Endodermal cell (in vitro differentiated cells): ENCODE measurements around the gene ABLIM2. TPM values are rescaled to one million over a fixed set of nuclear protein-coding genes. Genes with fewer than 3 reads are reported as not detected.

Experiments
- DNase-seq: peaks from one replicate; pipeline ENCODE4 v3.0.0-alpha.2; 2017
- H3K27ac ChIP-seq: 2 replicates; pipeline ENCODE4 v1.5.1; 2013; ENCODE audit warnings: mild to moderate bottlenecking, low read depth, low read length, moderate library complexity
- H3K27me3 ChIP-seq: 2 replicates; pipeline ENCODE4 v1.6.1; 2013; ENCODE audit warnings: mild to moderate bottlenecking, low read length, moderate library complexity; ENCODE audit not compliant: insufficient read depth, control insufficient read depth, poor library complexity, severe bottlenecking
- H3K36me3 ChIP-seq: 2 replicates; pipeline ENCODE4 v1.7.0; 2013; ENCODE audit warnings: mild to moderate bottlenecking, low read length, moderate library complexity; ENCODE audit not compliant: control insufficient read depth, insufficient read depth
- H3K4me1 ChIP-seq: one replicate; pipeline ENCODE4 v1.7.0; 2013; ENCODE audit warnings: low read length; ENCODE audit not compliant: control insufficient read depth, insufficient read depth
- H3K4me3 ChIP-seq: 2 replicates; pipeline ENCODE4 v1.5.1; 2013; ENCODE audit warnings: mild to moderate bottlenecking, low read length, moderate library complexity
- H3K9ac ChIP-seq: 2 replicates; pipeline ENCODE4 v1.6.1; 2013; ENCODE audit warnings: mild to moderate bottlenecking, low read length, moderate library complexity; ENCODE audit not compliant: poor library complexity, severe bottlenecking; ENCODE audit errors: extremely low read depth
- H3K9me3 ChIP-seq: 2 replicates; pipeline ENCODE4 v1.6.1; 2013; ENCODE audit warnings: mild to moderate bottlenecking, low read length, moderate library complexity; ENCODE audit not compliant: control insufficient read depth
- H3K27ac Mint-ChIP-seq: 2 replicates; pipeline ENCODE4 v1.8.0; 2020; ENCODE audit warnings: mixed read lengths
- H3K27me3 Mint-ChIP-seq: 2 replicates; pipeline ENCODE4 v1.8.0; 2021; ENCODE audit warnings: mild to moderate bottlenecking, mixed read lengths; ENCODE audit not compliant: insufficient read depth
- H3K36me3 Mint-ChIP-seq: 2 replicates; pipeline ENCODE4 v1.8.0; 2020; ENCODE audit warnings: low read depth, mixed read lengths
- H3K4me1 Mint-ChIP-seq: 2 replicates; pipeline ENCODE4 v1.8.0; 2020; ENCODE audit warnings: mixed read lengths
- H3K4me3 Mint-ChIP-seq: 2 replicates; pipeline ENCODE4 v1.8.0; 2020; ENCODE audit warnings: mild to moderate bottlenecking, moderate library complexity, mixed read lengths
- H3K9me3 Mint-ChIP-seq: 2 replicates; pipeline ENCODE4 v1.8.0; 2020; ENCODE audit warnings: mild to moderate bottlenecking, mixed read lengths
- WGBS, 2 experiments: methylation state at CpG; one replicate each; pipeline versions ENCODE4 v1.1.5 to v1.1.7; 2013; ENCODE audit warnings: missing lambda C conversion rate in 2 of 2, mixed read lengths in 1 of 2; ENCODE audit not compliant: insufficient coverage in 1 of 2, insufficient read length in 1 of 2; 5-methylcytosine and 5-hydroxymethylcytosine counted together
- total RNA-seq, 2 donors: library from RNA; stranded (reverse); fragmentation: NEBNext Ultra II Directional in 1 of 2; extraction: Animal tissue kit (Norgen Biotek cat#: 25700) in 1 of 2; gene quantifications; 2 replicates in 1 of 2; 3 replicates in 1 of 2; pipeline ENCODE4 v1.2.1, GENCODE V29; 2021
- TF ChIP-seq, protein P1 (sequence below): fragments of 200-600 bp; sonication (generic); conservative IDR thresholded peaks from 2 replicates; pipeline ENCODE4 v1.5.0; 2021; ENCODE audit warnings: antibody characterized with exemption, mild to moderate bottlenecking

Gene ABLIM2
- total RNA-seq, 2 donors from 2014 or later: 0.35 to 1.6 TPM

DNA sequence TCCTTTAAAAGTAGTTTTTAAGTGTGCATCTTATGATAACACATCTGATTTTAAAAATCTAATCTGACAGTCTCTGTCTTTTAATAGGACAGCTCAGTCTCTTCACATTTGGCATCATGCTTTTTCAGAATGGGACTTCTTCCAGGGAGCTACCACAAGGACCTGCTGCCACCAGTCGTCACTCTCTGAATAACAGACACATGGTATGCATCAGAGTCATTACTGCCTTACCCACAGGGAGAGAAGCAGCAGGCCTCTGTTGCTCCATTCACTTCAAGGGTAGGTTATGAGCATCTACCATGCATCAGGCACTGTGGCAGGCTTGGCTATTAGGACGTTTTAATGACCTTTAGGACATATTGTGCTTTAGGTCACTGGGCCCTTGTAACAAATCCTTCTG is 169.0 kb downstream of the ABLIM2 start:
- Mint-ChIP-seq H3K27ac (no peak overlapping the region), H3K27me3 (no peaks in the 10 kb centered on the region), H3K4me1 (peaks cover 3% of the 10 kb centered on the region), H3K36me3 (no peaks in the 10 kb centered on the region), H3K9me3 (no peaks in the 10 kb centered on the region), H3K4me3 (no peak overlapping the region)
- TF ChIP-seq, protein P1, sequence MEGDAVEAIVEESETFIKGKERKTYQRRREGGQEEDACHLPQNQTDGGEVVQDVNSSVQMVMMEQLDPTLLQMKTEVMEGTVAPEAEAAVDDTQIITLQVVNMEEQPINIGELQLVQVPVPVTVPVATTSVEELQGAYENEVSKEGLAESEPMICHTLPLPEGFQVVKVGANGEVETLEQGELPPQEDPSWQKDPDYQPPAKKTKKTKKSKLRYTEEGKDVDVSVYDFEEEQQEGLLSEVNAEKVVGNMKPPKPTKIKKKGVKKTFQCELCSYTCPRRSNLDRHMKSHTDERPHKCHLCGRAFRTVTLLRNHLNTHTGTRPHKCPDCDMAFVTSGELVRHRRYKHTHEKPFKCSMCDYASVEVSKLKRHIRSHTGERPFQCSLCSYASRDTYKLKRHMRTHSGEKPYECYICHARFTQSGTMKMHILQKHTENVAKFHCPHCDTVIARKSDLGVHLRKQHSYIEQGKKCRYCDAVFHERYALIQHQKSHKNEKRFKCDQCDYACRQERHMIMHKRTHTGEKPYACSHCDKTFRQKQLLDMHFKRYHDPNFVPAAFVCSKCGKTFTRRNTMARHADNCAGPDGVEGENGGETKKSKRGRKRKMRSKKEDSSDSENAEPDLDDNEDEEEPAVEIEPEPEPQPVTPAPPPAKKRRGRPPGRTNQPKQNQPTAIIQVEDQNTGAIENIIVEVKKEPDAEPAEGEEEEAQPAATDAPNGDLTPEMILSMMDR: no peak
- H3K36me3 ChIP-seq: no peaks in the 10 kb centered on the region
- H3K27me3 ChIP-seq: no peaks in the 10 kb centered on the region
- 57 to 62% methylated on average over 2 of the region's 2 CpGs for WGBS, 2 experiments
- H3K4me3 ChIP-seq: no peak overlapping the region
- no peaks in the 10 kb centered on the region for H3K9me3 ChIP-seq
- no peaks in the 10 kb centered on the region for H3K4me1 ChIP-seq
- no peak overlapping the region for H3K9ac ChIP-seq
- no peak for DNase-seq
- no peak overlapping the region for H3K27ac ChIP-seq

DNA sequence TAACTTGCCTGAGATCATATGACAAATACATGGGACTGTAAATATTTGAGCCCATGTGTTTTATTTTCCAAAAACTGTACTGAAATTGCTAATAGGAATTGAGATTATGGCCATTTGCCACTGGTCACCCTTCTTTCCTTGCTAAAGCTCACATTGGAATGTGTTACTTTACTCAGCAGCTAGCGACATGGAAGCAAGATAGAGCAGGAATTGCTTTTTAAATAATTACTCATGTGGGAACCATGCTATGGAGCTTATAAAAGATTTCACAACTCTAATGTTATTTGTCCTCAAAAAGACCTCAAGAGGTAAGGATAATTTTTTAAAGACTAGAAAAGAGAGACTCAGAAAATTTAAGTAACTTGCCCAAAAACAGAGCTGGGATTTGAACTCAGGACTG is 170.2 kb downstream of the ABLIM2 start:
- peaks cover 3% of the 10 kb centered on the region for H3K4me1 Mint-ChIP-seq
- Histone ChIP-seq H3K36me3 (no peaks in the 10 kb centered on the region), H3K9me3 (no peaks in the 10 kb centered on the region), H3K9ac (no peak overlapping the region), H3K27ac (no peak overlapping the region), H3K4me3 (no peak overlapping the region), H3K4me1 (no peaks in the 10 kb centered on the region), H3K27me3 (no peaks in the 10 kb centered on the region)
- no peaks in the 10 kb centered on the region for H3K9me3 Mint-ChIP-seq
- no peaks in the 10 kb centered on the region for H3K36me3 Mint-ChIP-seq
- no peak for DNase-seq
- H3K4me3 Mint-ChIP-seq: no peak overlapping the region
- TF ChIP-seq, protein P1: no peak
- WGBS, 2 experiments: 100% methylated on average over 1 of the region's 1 CpG; no CpG with 5 or more reads in 1 of the 2 experiments
- H3K27ac Mint-ChIP-seq: no peak overlapping the region
- H3K27me3 Mint-ChIP-seq: no peaks in the 10 kb centered on the region

DNA sequence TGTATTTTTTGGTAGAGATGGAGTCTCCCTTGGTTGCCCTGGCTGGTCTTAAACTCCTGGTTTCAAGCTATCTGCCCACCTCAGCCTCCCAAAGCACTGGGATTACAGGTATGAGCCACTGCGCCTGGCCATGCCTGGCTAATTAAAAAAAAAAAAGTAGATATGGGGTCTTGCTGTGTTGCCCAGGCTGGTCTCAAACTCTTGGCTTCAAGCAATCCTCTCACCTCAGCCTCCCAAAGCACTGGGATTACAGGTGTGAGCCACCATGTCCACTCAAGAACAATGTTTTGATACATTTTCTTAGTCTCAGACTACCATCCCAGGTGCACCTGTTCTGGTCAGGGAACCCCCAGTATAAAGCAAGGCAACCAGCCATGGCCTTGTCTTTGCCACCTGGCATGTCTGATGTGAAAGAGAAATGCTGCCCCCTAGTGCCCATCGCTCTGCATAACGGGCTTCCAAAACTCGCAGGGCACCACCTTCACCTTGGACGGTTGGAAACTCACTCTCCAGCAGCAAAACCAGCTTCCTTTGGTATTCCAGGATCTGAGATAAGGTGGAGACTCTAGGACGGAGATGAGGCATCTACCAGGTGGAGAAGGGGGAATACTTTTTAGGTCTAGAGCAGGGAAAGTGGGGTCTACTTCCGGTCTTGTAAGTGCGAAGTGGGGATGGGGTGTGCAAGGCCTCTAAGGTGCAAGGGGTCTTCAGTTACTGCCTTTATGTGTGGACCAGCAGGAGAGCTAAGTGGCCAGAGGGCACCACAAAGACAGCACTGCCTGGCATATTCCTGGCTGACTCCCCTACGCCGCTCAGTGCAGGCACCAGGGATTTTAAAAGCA is 171.2 kb downstream of the ABLIM2 start:
- H3K4me3 ChIP-seq: no peak overlapping the region
- no peaks in the 10 kb centered on the region for H3K9me3 ChIP-seq
- H3K4me1 ChIP-seq: no peaks in the 10 kb centered on the region
- peak; percentile 95 for DNase-seq
- H3K9ac ChIP-seq: no peak overlapping the region
- H3K36me3 Mint-ChIP-seq: no peaks in the 10 kb centered on the region
- H3K27ac ChIP-seq: no peak overlapping the region
- H3K4me1 Mint-ChIP-seq: peaks cover 3% of the 10 kb centered on the region
- WGBS, 2 experiments: 49 to 51% methylated on average over 9 to 10 of the region's 10 CpGs
- no peak overlapping the region for H3K4me3 Mint-ChIP-seq
- H3K9me3 Mint-ChIP-seq: no peaks in the 10 kb centered on the region
- no peaks in the 10 kb centered on the region for H3K27me3 ChIP-seq
- TF ChIP-seq, protein P1: peak; percentile 94
- no peaks in the 10 kb centered on the region for H3K27me3 Mint-ChIP-seq
- no peak overlapping the region for H3K27ac Mint-ChIP-seq
- H3K36me3 ChIP-seq: no peaks in the 10 kb centered on the region
